ENCODE data around the gene RFX2. TPM values are rescaled to one million over a fixed set of nuclear protein-coding genes. Genes with fewer than 3 reads are reported as not detected.

Gene RFX2
- total and polyA plus RNA-seq, 10 of the 15 experiments (the other 5 are each of a cell fraction or from before 2014, with no cell fraction given), result 3.2 to 9.8 (median 4.7) TPM

DNA sequence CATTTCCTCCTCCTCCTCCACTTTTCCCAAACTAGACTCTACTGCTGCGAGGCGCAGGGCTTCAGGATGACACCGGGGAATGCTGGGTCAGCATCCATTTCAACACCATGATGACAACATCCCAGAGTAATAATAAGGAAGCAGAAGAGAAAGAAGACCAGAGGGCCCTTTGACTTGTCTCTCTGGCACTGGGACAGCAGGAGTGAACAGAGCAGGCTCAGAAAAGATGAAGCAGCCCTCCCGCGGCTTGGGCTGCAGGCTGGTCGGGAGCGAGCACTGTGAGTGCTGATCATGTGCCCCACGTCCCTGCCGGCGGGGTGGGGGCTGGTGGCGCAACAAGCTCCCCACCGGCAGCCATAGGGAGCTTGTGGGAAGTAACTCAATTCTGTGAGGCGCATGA, 162.9 kb downstream of the RFX2 start:
- H3K27me3 ChIP-seq (replicated peaks in 1 of 2; ENCODE audit: control insufficient read depth in 2 of 2, insufficient read depth in 2 of 2, low read length in 1 of 2), result no peaks in the 10 kb centered on the region
- intact Hi-C loops (cut with micrococcal nuclease; ENCODE audit: unreplicated experiment) (no loop called here), in situ Hi-C loops (cut with MboI) (no loop called here)
- no peak overlapping the region for H3K4me2 ChIP-seq (ENCODE audit: control insufficient read depth, insufficient read depth)
- TF ChIP-seq HDAC6 (IDR thresholded peaks at IDR 0.05; ENCODE audit: unreplicated experiment) (no peak), CEBPB (IDR thresholded peaks at IDR 0.05; ENCODE audit: borderline replicate concordance in 1 of 2, low read depth in 2 of 2, low read length in 2 of 2) (no peak), USF1 (IDR thresholded peaks at IDR 0.05; ENCODE audit: borderline replicate concordance, extremely low read length, insufficient read depth, low read depth, low read length) (no peak), HDAC2 (IDR thresholded peaks at IDR 0.05) (no peak), ZBTB33 (IDR thresholded peaks at IDR 0.05) (no peak)
- TF ChIP-seq, protein P1, sequence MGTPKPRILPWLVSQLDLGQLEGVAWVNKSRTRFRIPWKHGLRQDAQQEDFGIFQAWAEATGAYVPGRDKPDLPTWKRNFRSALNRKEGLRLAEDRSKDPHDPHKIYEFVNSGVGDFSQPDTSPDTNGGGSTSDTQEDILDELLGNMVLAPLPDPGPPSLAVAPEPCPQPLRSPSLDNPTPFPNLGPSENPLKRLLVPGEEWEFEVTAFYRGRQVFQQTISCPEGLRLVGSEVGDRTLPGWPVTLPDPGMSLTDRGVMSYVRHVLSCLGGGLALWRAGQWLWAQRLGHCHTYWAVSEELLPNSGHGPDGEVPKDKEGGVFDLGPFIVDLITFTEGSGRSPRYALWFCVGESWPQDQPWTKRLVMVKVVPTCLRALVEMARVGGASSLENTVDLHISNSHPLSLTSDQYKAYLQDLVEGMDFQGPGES (IDR thresholded peaks at IDR 0.05), result no peak
- TF ChIP-seq, protein P2, sequence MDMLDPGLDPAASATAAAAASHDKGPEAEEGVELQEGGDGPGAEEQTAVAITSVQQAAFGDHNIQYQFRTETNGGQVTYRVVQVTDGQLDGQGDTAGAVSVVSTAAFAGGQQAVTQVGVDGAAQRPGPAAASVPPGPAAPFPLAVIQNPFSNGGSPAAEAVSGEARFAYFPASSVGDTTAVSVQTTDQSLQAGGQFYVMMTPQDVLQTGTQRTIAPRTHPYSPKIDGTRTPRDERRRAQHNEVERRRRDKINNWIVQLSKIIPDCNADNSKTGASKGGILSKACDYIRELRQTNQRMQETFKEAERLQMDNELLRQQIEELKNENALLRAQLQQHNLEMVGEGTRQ (IDR thresholded peaks at IDR 0.05; ENCODE audit: borderline replicate concordance, low read depth, low read length), result no peak
- H3K4me1 ChIP-seq (ENCODE audit: control insufficient read depth, insufficient read depth, low read length), result peaks cover 10% of the 10 kb centered on the region
- RAD21 ChIA-PET (ENCODE audit: unreplicated experiment), result no interaction called here
- CTCF ChIA-PET, result interaction anchor here (2.6 kb wide), 1 partner anchor 21 kb away, joined by 10 read pairs; no protein-coding TSS in a partner anchor
- H3K27ac ChIP-seq (ENCODE audit: control insufficient read depth, insufficient read depth), result no peak overlapping the region
- H3K36me3 ChIP-seq (ENCODE audit: control insufficient read depth in 2 of 2, insufficient read depth in 2 of 2, low read length in 1 of 2), result peaks cover 10 to 26% of the 10 kb centered on the region in 2 experiments; a peak in 3 of 4 replicates
- POLR2A ChIA-PET, result interaction anchor here (0.6 kb wide), 1 partner anchor 184 kb away, joined by 6 read pairs; no protein-coding TSS in a partner anchor
- H3K79me2 ChIP-seq (ENCODE audit: control insufficient read depth, insufficient read depth, low read length), result peaks cover 16% of the 10 kb centered on the region
- no peaks in the 10 kb centered on the region; the same call in 1 of the 2 replicates for H4K20me1 ChIP-seq (ENCODE audit: control insufficient read depth, insufficient read depth)
- no peak overlapping the region for H2AFZ ChIP-seq (ENCODE audit: control insufficient read depth, low read depth, low read length)
- ATAC-seq (no peak), DNase-seq (ENCODE audit: low read depth, low spot score) (no peak), FAIRE-seq (no peak)
- no peaks in the 10 kb centered on the region for H3K9me3 ChIP-seq (replicated peaks; ENCODE audit: control insufficient read depth, insufficient read depth, low read length)
- SMC1A ChIA-PET (ENCODE audit: uncharacterized antibody, unreplicated experiment), result no interaction called here
- no TSS peak for BruUV-seq (replicated peaks)
- H3K9ac ChIP-seq (ENCODE audit: control insufficient read depth, insufficient read depth, low read length), result no peak overlapping the region
- no peak overlapping the region for H3K4me3 ChIP-seq
- WGBS (ENCODE audit: insufficient coverage, insufficient replicate concordance, low lambda C conversion rate, missing lambda C conversion rate), result 91% methylated on average over 10 of the region's 13 CpGs
